ENCODE results near the gene CHN2.
A peak's percentile ranks its signal among the peaks of the same experiment; 100 is the strongest.

CHN2 gene

GRCh38 chr7:29185613-29186012 is 9.0 kb upstream of the CHN2 start:
- no peak overlapping the region for H3K4me3 ChIP-seq (ENCODE audit: low read depth, low read length)
- TF ChIP-seq CTCF (IDR thresholded peaks at IDR 0.05; ENCODE audit: borderline replicate concordance, insufficient read depth, low read depth, low read length), result no peak

- TF ChIP-seq CTCF (IDR thresholded peaks at IDR 0.05; ENCODE audit: borderline replicate concordance, insufficient read depth, low read depth, low read length), result peak; percentile 86
- no peak overlapping the region for H3K4me3 ChIP-seq (ENCODE audit: low read depth, low read length)
These were observed 4.8 kb upstream of the CHN2 start for GRCh38 chr7:29189743-29190201.

- TF ChIP-seq CTCF (IDR thresholded peaks at IDR 0.05; ENCODE audit: borderline replicate concordance, insufficient read depth, low read depth, low read length), result no peak
- H3K4me3 ChIP-seq (ENCODE audit: low read depth, low read length), result no peak overlapping the region
These were observed 4.1 kb upstream of the CHN2 start for GRCh38 chr7:29190349-29191045.

- TF ChIP-seq CTCF (IDR thresholded peaks at IDR 0.05; ENCODE audit: borderline replicate concordance, insufficient read depth, low read depth, low read length), result no peak
- H3K4me3 ChIP-seq (ENCODE audit: low read depth, low read length), result no peak overlapping the region
These were observed 2.3 kb upstream of the CHN2 start for GRCh38 chr7:29192323-29192722.

GRCh38 chr7:29192811-29193210 is 1.8 kb upstream of the CHN2 start:
- TF ChIP-seq CTCF (IDR thresholded peaks at IDR 0.05; ENCODE audit: borderline replicate concordance, insufficient read depth, low read depth, low read length), result no peak
- H3K4me3 ChIP-seq (ENCODE audit: low read depth, low read length), result no peak overlapping the region

GRCh38 chr7:29193316-29194205 is 1.0 kb upstream of the CHN2 start:
- H3K4me3 ChIP-seq (ENCODE audit: low read depth, low read length), result no peak overlapping the region

More at GRCh38 chr7:29193316-29194205, 1.0 kb upstream of the CHN2 start:
- no peak for TF ChIP-seq CTCF (IDR thresholded peaks at IDR 0.05; ENCODE audit: borderline replicate concordance, insufficient read depth, low read depth, low read length)
